Left ventricle myocardium inferior (tissue), 1 donor: Measurements from ENCODE around the gene ZNF169. TPM values are rescaled to one million over a fixed set of nuclear protein-coding genes. Genes with fewer than 3 reads are reported as not detected.
A peak's percentile ranks its signal among the peaks of the same experiment; 100 is the strongest.

Source experiments
- DNase-seq: peaks from one replicate; pipeline ENCODE4 v3.0.0-alpha.2; 2020
- H3K27ac ChIP-seq: fragments of 200-600 bp; replicated peaks from 2 replicates; pipeline ENCODE4 v1.8.0; 2021
- H3K27me3 ChIP-seq: fragments of 200-600 bp; 2 replicates; pipeline ENCODE4 v1.8.0; 2021; ENCODE audit warnings: low read depth
- H3K36me3 ChIP-seq: fragments of 200-600 bp; 2 replicates; pipeline ENCODE4 v1.8.0; 2021
- H3K4me1 ChIP-seq: fragments of 200-600 bp; 2 replicates; pipeline ENCODE4 v1.8.0; 2021
- H3K4me3 ChIP-seq: fragments of 200-600 bp; 2 replicates; pipeline ENCODE4 v1.8.0; 2021; ENCODE audit warnings: mild to moderate bottlenecking, moderate library complexity
- H3K9me3 ChIP-seq: fragments of 200-600 bp; replicated peaks from 2 replicates; pipeline ENCODE4 v1.8.0; 2021
- intact Hi-C: fragments of 100-400 bp; cut with micrococcal nuclease; formaldehyde crosslinking; loops from one replicate; pipeline ENCODE4 v1.11.0; 2022
- total RNA-seq: library from RNA; stranded (reverse); fragmentation: NEBNext Ultra II Directional; extraction: Animal tissue kit (Norgen Biotek cat#: 25700); gene quantifications from one replicate; pipeline ENCODE4 v1.2.1, GENCODE V29; 2021
- TF ChIP-seq, protein P1 (sequence below): fragments of 200-600 bp; IDR thresholded peaks from 2 replicates; pipeline ENCODE4 v1.8.0; 2021; ENCODE audit warnings: antibody characterized with exemption, mild to moderate bottlenecking, borderline replicate concordance
- donor health status: DM: no; HTN: yes; CAD: no; lungs with severe emphysema.

Gene ZNF169
- total RNA-seq, 1 donor from 2014 or later: 1.3 TPM

DNA sequence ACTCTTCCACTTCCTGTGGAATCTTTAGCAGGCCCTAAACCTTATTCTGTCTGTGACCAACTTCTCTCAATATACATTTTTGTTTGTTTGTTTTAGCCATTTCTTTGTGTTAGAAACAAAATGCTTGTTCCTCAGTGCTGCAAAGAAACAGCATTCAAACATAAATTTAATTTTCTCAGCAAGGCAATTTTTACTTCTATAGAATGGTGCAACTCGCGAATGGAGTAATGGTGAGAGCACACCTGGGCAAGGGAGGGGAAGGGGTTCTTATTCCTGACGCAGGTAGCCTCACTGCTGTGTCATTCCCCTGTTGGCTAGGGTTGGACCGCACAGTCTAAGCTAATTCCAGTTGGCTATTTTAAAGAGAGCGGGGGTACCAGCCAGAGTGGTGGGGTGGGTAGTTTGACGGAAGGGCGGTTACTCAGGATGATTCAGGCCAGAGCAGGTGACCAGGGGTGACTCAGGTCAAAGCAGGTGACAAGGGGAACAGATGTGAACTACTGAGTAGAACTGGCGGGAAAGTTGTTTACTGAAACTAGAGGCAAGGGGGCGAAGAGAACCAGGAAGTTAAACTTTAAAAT lies 21.4 kb downstream of the ZNF169 start:
- no peaks in the 10 kb centered on the region for H3K9me3 ChIP-seq
- intact Hi-C loops: no loop called here
- no peak overlapping the region for H3K27ac ChIP-seq
- DNase-seq: no peak
- H3K4me1 ChIP-seq: no peaks in the 10 kb centered on the region
- peaks cover 20% of the 10 kb centered on the region for H3K36me3 ChIP-seq
- TF ChIP-seq, protein P1, sequence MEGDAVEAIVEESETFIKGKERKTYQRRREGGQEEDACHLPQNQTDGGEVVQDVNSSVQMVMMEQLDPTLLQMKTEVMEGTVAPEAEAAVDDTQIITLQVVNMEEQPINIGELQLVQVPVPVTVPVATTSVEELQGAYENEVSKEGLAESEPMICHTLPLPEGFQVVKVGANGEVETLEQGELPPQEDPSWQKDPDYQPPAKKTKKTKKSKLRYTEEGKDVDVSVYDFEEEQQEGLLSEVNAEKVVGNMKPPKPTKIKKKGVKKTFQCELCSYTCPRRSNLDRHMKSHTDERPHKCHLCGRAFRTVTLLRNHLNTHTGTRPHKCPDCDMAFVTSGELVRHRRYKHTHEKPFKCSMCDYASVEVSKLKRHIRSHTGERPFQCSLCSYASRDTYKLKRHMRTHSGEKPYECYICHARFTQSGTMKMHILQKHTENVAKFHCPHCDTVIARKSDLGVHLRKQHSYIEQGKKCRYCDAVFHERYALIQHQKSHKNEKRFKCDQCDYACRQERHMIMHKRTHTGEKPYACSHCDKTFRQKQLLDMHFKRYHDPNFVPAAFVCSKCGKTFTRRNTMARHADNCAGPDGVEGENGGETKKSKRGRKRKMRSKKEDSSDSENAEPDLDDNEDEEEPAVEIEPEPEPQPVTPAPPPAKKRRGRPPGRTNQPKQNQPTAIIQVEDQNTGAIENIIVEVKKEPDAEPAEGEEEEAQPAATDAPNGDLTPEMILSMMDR: no peak
- no peaks in the 10 kb centered on the region for H3K27me3 ChIP-seq
- H3K4me3 ChIP-seq: no peak overlapping the region

DNA sequence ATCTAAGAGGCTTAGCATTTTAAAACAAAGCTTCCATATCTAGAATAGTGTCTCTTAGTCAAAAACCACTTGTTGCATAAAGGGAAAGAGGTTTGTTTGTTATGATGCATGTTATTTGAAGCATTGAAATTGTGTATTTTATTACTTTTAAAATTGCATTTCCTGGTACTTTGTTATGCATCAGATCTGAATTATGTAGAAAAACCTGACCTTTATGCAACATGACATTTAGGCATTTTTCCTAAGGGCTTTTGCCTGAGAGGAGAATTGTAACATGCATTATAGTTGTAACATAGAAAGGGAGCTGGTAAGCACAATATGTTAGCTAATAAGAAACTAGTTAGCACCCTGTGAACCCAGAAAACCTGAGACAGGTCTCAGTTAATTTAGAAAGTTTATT lies 22.0 kb downstream of the ZNF169 start:
- H3K4me1 ChIP-seq: no peaks in the 10 kb centered on the region
- no peak overlapping the region for H3K27ac ChIP-seq
- TF ChIP-seq, protein P1: no peak
- peaks cover 20% of the 10 kb centered on the region for H3K36me3 ChIP-seq
- H3K9me3 ChIP-seq: no peaks in the 10 kb centered on the region
- H3K27me3 ChIP-seq: no peaks in the 10 kb centered on the region
- H3K4me3 ChIP-seq: no peak overlapping the region
- intact Hi-C loops: no loop called here
- no peak for DNase-seq

DNA sequence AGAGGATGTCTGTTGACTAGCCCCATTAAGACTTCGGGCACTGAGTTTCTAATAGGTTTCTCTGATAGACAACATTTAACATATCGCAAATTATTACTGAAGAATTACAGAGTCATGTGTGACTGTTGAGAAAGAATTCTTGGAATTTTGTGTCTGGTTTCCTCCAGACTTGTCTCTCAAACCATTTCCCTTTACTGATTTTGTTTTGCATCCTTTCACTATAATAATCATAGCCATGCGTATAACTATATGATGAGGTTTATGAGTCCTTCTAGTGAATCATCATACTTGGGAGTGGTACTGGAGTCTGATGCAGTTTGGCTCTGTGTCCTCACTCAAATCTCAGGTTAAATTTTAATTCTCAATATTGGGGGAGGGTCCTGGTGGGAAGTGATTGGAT lies 27.0 kb downstream of the ZNF169 start:
- H3K36me3 ChIP-seq: peaks cover 4% of the 10 kb centered on the region
- no peaks in the 10 kb centered on the region for H3K27me3 ChIP-seq
- H3K9me3 ChIP-seq: peaks cover 3% of the 10 kb centered on the region
- TF ChIP-seq, protein P1: no peak
- H3K4me1 ChIP-seq: peaks cover 13% of the 10 kb centered on the region
- no peak for DNase-seq
- H3K4me3 ChIP-seq: no peak overlapping the region
- intact Hi-C loops: no loop called here
- no peak overlapping the region for H3K27ac ChIP-seq

DNA sequence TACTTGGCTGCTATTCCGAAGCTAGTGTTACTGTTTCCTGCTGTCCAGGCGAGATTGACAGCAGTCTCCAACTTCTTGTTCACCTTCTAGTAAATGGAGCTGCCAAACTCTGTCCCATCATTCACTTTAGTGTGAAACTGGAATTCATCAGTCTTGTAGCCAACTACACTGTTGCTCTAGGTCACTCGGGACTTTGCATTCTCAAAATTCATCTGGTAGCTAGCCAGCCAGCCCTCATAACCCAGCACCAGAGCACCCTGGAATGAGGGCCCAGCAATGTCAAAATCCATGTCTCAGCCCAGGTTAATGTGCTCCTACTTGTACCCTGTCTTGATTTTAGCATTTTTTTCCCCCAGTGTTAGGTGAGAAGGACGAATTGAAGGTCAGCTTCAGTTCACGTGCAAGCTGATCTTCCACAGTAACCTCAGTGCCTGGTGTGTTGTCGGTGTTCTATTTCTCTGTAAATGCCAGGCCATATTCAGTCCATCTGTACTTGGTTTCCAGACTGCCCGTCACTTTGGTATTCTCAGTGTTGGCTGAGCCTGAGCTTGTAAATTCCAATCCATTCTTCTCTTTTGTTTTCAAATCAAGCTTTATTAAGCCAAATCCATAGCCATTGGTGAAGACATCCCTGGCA lies 28.9 kb downstream of the ZNF169 start:
- Histone ChIP-seq H3K4me3 (no peak overlapping the region), H3K27me3 (no peaks in the 10 kb centered on the region), H3K4me1 (peaks cover 13% of the 10 kb centered on the region), H3K36me3 (peaks cover 9% of the 10 kb centered on the region), H3K27ac (peak overlapping the region; percentile 66), H3K9me3 (peaks cover 6% of the 10 kb centered on the region)
- intact Hi-C loops: no loop called here
- TF ChIP-seq, protein P1: no peak
- no peak for DNase-seq

DNA sequence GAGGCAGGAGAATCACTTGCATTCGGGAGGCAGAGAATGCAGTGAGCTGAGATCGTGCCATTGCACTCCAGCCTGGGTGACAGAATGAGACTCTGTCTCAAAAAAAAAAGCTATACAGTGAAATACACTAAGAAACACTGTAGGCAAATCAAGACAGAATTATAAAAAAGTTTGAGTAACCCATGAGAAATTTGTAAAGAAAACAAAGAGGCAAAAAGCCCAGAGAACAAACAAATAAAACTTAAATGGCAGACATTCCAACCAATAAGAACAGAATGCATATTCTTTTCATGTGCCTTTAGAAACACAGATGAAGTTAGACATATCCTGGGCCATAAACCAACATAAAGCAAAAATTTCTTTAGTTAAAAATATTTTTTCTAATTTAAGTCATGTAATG lies 30.6 kb downstream of the ZNF169 start:
- Histone ChIP-seq H3K4me3 (no peak overlapping the region), H3K4me1 (peaks cover 13% of the 10 kb centered on the region), H3K27ac (no peak overlapping the region), H3K27me3 (no peaks in the 10 kb centered on the region), H3K9me3 (peaks cover 6% of the 10 kb centered on the region), H3K36me3 (peaks cover 24% of the 10 kb centered on the region)
- intact Hi-C loops: no loop called here
- TF ChIP-seq, protein P1: no peak
- no peak for DNase-seq
